GM12801 (cell line): ENCODE results near the gene FCER1G.

Experiments
- TF ChIP-seq, protein P1 (sequence below): IDR thresholded peaks from one replicate; pipeline ENCODE4 v1.5.1; 2011; ENCODE audit warnings: control low read depth; ENCODE audit not compliant: insufficient read length; ENCODE audit errors: extremely low read depth

Gene FCER1G

DNA sequence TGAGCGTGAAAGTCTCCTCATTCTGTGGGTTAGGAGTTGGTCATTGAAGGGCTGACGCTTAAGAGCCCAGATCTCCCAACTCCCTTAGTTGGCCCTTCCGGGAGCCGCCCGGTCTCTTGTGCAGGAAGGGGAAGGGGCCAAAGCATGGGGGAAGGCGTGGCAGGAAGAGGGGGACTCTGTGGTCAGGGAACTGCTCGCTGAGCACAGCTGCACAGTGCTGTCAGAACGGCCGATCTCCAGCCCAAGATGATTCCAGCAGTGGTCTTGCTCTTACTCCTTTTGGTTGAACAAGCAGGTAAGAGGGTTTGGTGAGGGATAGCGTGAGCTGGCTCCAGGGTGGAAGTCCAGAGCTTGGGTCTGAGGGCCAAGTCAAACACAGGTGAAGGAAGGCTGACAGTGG lies at the start of gene FCER1G:
FCER1G (plus strand) TSS at position 220 of the 400 bp plus-strand sequence; CDS start at position 247, 27 bp downstream.
- TF ChIP-seq, protein P1, sequence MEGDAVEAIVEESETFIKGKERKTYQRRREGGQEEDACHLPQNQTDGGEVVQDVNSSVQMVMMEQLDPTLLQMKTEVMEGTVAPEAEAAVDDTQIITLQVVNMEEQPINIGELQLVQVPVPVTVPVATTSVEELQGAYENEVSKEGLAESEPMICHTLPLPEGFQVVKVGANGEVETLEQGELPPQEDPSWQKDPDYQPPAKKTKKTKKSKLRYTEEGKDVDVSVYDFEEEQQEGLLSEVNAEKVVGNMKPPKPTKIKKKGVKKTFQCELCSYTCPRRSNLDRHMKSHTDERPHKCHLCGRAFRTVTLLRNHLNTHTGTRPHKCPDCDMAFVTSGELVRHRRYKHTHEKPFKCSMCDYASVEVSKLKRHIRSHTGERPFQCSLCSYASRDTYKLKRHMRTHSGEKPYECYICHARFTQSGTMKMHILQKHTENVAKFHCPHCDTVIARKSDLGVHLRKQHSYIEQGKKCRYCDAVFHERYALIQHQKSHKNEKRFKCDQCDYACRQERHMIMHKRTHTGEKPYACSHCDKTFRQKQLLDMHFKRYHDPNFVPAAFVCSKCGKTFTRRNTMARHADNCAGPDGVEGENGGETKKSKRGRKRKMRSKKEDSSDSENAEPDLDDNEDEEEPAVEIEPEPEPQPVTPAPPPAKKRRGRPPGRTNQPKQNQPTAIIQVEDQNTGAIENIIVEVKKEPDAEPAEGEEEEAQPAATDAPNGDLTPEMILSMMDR, result no peak

DNA sequence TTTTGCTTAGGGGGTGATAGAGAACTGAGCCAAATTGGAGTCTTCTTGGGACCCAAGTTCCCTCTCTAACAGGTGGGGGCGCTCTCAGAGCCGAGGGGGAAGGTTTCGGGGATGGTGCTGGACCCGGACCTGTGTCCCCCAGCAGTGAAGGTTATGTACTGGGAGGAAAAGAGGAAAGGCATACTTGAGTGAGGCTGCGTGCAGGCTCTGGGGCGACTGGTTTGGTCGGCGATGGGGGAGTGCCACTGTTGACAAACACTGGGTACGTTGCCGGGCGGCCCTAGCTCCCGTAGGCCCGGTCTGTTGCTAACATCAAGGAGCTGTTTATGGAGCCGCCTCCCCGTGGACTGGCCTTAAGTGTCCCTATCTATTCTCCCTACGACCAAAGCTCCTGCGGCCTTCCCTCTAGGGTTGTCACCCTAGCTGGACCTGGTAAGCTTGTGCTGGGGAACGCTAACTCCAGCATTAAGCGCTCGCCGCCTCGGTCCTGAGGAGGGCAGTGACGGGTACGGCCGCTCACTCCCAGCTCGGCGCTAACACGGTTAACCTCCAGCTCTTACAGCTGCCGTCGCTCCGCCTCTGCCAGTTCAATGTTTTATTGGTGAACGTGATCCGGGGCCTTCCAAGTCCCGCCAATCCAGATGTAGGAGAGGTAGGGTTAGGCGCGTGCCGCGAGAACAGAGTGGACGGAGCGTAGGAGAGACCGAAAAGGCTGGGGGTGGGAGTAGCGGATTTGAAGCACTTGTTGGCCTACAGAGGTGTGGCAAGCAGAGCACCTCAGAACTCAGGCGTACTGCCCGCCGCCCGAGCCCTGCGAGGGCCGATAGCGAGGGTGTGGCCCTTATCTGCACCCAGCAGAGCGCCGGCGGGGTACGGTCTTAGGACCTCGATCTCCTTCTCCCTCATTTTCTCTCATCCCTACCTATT lies 49.1 kb upstream of the FCER1G start, which contains the start of gene PPOX:
PPOX (plus strand) TSS at position 685 of the 927 bp plus-strand sequence. CDS start 422 bp downstream, outside the sequence.
- TF ChIP-seq, protein P1, result no peak

DNA sequence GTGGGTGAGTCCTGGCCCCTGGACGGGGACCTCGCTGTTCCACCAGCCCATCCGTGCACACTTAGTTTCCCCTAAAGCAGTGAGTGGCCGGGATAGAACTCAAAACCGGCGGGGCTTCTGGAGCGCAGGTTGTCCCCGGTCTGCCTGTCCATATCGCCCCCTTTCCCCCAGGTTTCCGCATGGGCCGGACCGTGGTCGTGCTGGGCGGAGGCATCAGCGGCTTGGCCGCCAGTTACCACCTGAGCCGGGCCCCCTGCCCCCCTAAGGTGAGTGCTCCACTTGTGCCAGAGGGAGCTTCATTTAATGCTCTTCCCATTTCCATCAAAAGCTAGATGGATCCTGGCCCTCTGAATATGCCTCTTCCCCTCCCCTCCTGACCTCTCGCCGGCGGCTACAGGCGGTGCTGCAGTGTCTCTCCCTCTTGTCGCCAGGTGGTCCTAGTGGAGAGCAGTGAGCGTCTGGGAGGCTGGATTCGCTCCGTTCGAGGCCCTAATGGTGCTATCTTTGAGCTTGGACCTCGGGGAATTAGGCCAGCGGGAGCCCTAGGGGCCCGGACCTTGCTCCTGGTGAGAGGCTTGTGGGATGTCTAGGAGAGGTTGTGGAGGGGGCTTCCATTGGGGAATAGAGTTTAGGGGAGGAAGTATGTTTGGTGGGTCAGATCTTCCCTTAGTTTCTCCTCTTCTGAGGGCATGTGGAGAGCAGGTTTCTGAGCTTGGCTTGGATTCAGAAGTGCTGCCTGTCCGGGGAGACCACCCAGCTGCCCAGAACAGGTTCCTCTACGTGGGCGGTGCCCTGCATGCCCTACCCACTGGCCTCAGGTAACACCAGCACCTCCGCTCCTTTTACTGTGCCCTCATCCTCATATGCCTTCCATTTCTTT lies 48.2 kb upstream of the FCER1G start:
- TF ChIP-seq, protein P1, result no peak

DNA sequence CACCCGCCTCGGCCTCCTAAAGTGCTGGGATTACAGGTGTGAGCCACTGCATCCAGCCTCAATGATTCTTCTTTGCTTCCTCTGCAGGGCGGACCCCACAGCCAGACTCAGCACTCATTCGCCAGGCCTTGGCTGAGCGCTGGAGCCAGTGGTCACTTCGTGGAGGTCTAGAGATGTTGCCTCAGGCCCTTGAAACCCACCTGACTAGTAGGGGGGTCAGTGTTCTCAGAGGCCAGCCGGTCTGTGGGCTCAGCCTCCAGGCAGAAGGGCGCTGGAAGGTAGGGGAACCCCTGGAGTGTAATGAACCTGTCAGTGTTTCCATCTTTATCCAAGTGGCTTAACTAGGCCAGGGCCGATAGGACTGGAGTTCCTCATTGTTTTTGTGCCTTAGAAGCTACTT lies 46.2 kb upstream of the FCER1G start:
- TF ChIP-seq, protein P1, result no peak

DNA sequence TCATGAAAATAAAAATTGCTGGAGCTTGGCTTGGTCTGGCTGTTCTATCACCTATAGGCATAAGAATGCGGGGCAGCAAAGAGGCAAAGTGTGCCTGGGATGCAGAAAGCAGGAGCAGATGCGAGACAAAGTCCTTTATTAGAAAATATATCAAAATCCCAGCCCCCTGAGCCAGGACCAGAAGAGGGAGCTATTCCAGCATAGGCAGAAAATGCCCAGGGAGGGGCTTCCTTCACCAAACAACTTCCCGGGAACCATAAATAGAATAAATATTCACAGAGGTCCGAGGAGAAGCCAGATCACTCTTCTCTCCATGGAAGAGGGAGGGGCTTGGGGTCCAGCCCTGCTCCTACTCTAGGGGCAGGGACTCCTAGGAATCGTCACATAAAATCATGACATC lies 43.9 kb upstream of the FCER1G start:
- TF ChIP-seq, protein P1, result no peak

DNA sequence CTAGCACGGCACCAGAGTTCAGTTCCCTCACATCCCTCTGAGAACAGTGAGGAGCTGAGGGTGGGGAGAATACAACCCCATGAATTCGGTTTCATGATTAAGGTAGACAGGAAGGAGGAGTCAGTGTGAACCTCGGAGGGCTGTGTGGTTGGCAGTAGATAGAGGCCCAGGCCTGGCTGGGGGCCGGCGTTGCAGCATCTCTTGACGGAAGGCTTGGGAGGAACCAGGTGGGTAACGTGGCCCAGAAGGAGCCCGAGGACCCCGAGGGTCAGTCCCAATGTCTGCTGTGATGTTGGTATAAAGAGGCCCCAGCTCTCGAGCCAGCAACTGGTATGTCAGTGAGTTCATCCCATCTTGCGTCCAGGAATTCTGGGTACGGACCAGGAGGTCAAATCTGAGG lies 43.4 kb upstream of the FCER1G start:
- TF ChIP-seq, protein P1, result no peak

DNA sequence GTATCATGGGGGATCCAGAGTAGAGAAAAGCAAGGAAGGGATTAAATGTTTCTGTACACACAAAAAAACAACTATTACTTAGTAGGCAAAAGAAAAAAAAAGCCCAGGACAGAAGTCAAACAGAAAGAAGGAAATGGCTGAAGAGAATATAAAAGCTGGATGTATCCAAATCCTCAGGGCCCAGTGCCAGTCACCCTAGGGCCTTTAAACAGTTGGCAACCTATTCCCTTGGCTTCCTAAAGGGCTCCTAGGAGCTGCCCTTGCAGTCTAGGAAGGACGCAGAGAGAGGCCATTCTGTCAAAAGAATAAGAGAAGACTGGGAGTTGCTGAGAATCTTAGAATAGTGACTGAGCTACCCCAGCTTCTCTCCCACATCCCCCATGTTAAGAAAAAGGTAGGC lies 42.7 kb upstream of the FCER1G start:
- TF ChIP-seq, protein P1, result no peak
